H9 (cell line): ENCODE measurements around the gene PPP1R14C. TPM values are rescaled to one million over a fixed set of nuclear protein-coding genes. Genes with fewer than 3 reads are reported as not detected.

Source experiments
- DNase-seq: peaks from one replicate; pipeline ENCODE4 v3.0.0-alpha.2; 2017
- H2AFZ ChIP-seq: one replicate; pipeline ENCODE4 v1.6.1; 2013; ENCODE audit warnings: mild to moderate bottlenecking, low read length, control low read depth, moderate library complexity
- H2AK5ac ChIP-seq: 2 replicates; pipeline ENCODE4 v1.6.1; 2013; ENCODE audit warnings: low read length, control low read depth, mixed read lengths; ENCODE audit not compliant: insufficient read length
- H2BK120ac ChIP-seq: one replicate; pipeline ENCODE4 v1.6.1; 2013; ENCODE audit warnings: low read depth, mild to moderate bottlenecking, low read length, control low read depth, inconsistent platforms; ENCODE audit not compliant: poor library complexity, severe bottlenecking
- H2BK12ac ChIP-seq: 2 replicates; pipeline ENCODE4 v1.6.1; 2013; ENCODE audit warnings: low read length, control low read depth, mixed read lengths, low read depth; ENCODE audit not compliant: insufficient read length
- H2BK15ac ChIP-seq: 2 replicates; pipeline ENCODE4 v1.6.1; 2013; ENCODE audit warnings: low read depth, low read length, control low read depth
- H2BK20ac ChIP-seq: one replicate; pipeline ENCODE4 v1.6.1; 2013; ENCODE audit warnings: low read depth, mild to moderate bottlenecking, low read length, control low read depth, inconsistent platforms; ENCODE audit not compliant: poor library complexity, severe bottlenecking
- H2BK5ac ChIP-seq: 2 replicates; pipeline ENCODE4 v1.6.1; 2013; ENCODE audit warnings: low read length, control low read depth, mixed read lengths; ENCODE audit not compliant: insufficient read length
- H3K14ac ChIP-seq: 2 replicates; pipeline ENCODE4 v1.6.1; 2013; ENCODE audit warnings: low read length, control low read depth; ENCODE audit not compliant: insufficient read depth
- H3K18ac ChIP-seq: 2 replicates; pipeline ENCODE4 v1.6.1; 2013; ENCODE audit warnings: low read depth, mild to moderate bottlenecking, mixed read lengths, low read length, control low read depth; ENCODE audit not compliant: insufficient read length
- H3K23ac ChIP-seq: 2 replicates; pipeline ENCODE4 v1.6.1; 2013; ENCODE audit warnings: low read length, control low read depth, mixed read lengths, low read depth; ENCODE audit not compliant: insufficient read length
- H3K23me2 ChIP-seq: 2 replicates; pipeline ENCODE4 v1.6.1; 2013; ENCODE audit warnings: low read depth, mild to moderate bottlenecking, mixed read lengths, low read length, control low read depth; ENCODE audit not compliant: insufficient read length, poor library complexity, severe bottlenecking
- H3K27ac ChIP-seq: 2 replicates; pipeline ENCODE4 v1.5.1; 2013; ENCODE audit warnings: low read length, control low read depth, mixed read lengths, low read depth; ENCODE audit not compliant: insufficient read length
- H3K27me3 ChIP-seq: 2 replicates; pipeline ENCODE4 v1.6.1; 2013; ENCODE audit warnings: low read length, control low read depth, inconsistent platforms; ENCODE audit not compliant: insufficient read depth
- H3K4ac ChIP-seq: 2 replicates; pipeline ENCODE4 v1.6.1; 2013; ENCODE audit warnings: low read depth, mild to moderate bottlenecking, control low read depth, inconsistent platforms, low read length, moderate library complexity
- H3K4me1 ChIP-seq: 2 replicates; pipeline ENCODE4 v1.6.1; 2013; ENCODE audit warnings: low read length, control low read depth, inconsistent platforms; ENCODE audit not compliant: insufficient read depth
- H3K4me2 ChIP-seq: 2 replicates; pipeline ENCODE4 v1.6.1; 2013; ENCODE audit warnings: low read length, control low read depth, mixed read lengths; ENCODE audit not compliant: insufficient read length, insufficient read depth
- H3K56ac ChIP-seq: 2 replicates; pipeline ENCODE4 v1.6.1; 2013; ENCODE audit warnings: low read depth, mild to moderate bottlenecking, mixed read lengths, low read length, control low read depth; ENCODE audit not compliant: insufficient read length
- H3K79me1 ChIP-seq: 2 replicates; pipeline ENCODE4 v1.6.1; 2013; ENCODE audit warnings: low read depth, mild to moderate bottlenecking, moderate library complexity, low read length, control low read depth, inconsistent platforms; ENCODE audit not compliant: insufficient read depth, poor library complexity, severe bottlenecking
- H3K79me2 ChIP-seq: 2 replicates; pipeline ENCODE4 v1.6.1; 2013; ENCODE audit warnings: low read length, control low read depth, inconsistent platforms; ENCODE audit not compliant: insufficient read depth
- H3K9ac ChIP-seq: 2 replicates; pipeline ENCODE4 v1.6.1; 2013; ENCODE audit warnings: low read length, control low read depth, mixed read lengths; ENCODE audit not compliant: insufficient read length; ENCODE audit errors: extremely low read depth
- H3K9me3 ChIP-seq: one replicate; pipeline ENCODE4 v1.6.1; 2013; ENCODE audit warnings: low read depth, low read length, inconsistent platforms; ENCODE audit not compliant: control insufficient read depth
- H3T11ph ChIP-seq: one replicate; pipeline ENCODE4 v1.6.1; 2013; ENCODE audit warnings: mild to moderate bottlenecking, low read length, control low read depth, inconsistent platforms
- H4K20me1 ChIP-seq: one replicate; pipeline ENCODE4 v1.6.1; 2013; ENCODE audit not compliant: control insufficient read depth, insufficient read length, insufficient read depth
- H4K5ac ChIP-seq: 2 replicates; pipeline ENCODE4 v1.6.1; 2013; ENCODE audit warnings: low read depth, mild to moderate bottlenecking, mixed read lengths, low read length, control low read depth; ENCODE audit not compliant: insufficient read length
- H4K8ac ChIP-seq: replicated peaks from 2 replicates; pipeline ENCODE4 v1.6.1; 2013; ENCODE audit warnings: low read length, control low read depth, mixed read lengths, low read depth; ENCODE audit not compliant: insufficient read length
- H4K91ac ChIP-seq: 2 replicates; pipeline ENCODE4 v1.6.1; 2013; ENCODE audit warnings: low read depth, mild to moderate bottlenecking, moderate library complexity, mixed read lengths, low read length, control low read depth; ENCODE audit not compliant: insufficient read length
- H3K27ac Mint-ChIP-seq, 3 experiments: 2 replicates in 2 of 3; 3 replicates in 1 of 3; pipeline ENCODE4 v1.8.0; 2020 to 2021; ENCODE audit warnings: mixed read lengths in 3 of 3, mild to moderate bottlenecking in 1 of 3, moderate library complexity in 1 of 3
- H3K27me3 Mint-ChIP-seq: 2 replicates; pipeline ENCODE4 v1.8.0; 2021; ENCODE audit warnings: low read depth, mild to moderate bottlenecking, moderate library complexity, mixed read lengths
- H3K36me3 Mint-ChIP-seq, 3 experiments: 2 replicates in 2 of 3; 3 replicates in 1 of 3; pipeline ENCODE4 v1.8.0; 2020 to 2021; ENCODE audit warnings: low read depth in 3 of 3, mixed read lengths in 3 of 3; ENCODE audit not compliant: insufficient read depth in 1 of 3
- H3K4me1 Mint-ChIP-seq, 2 experiments: 2 replicates each; pipeline ENCODE4 v1.8.0; 2020; ENCODE audit warnings: mixed read lengths in 2 of 2
- H3K4me3 Mint-ChIP-seq, 2 experiments: 2 replicates in 1 of 2; 3 replicates in 1 of 2; pipeline ENCODE4 v1.8.0; 2020 to 2021; ENCODE audit warnings: mild to moderate bottlenecking in 2 of 2, mixed read lengths in 2 of 2, moderate library complexity in 1 of 2
- H3K9me3 Mint-ChIP-seq, 2 experiments: 2 replicates in 1 of 2; 3 replicates in 1 of 2; pipeline ENCODE4 v1.8.0; 2020; ENCODE audit warnings: mild to moderate bottlenecking in 2 of 2, mixed read lengths in 2 of 2, moderate library complexity in 1 of 2
- WGBS: extraction: QIAGEN DNeasy Blood & Tissue Kit; methylation state at CpG from one replicate; pipeline ENCODE4 v1.1.7; 2013; ENCODE audit warnings: missing lambda C conversion rate, low lambda C conversion rate, mixed read lengths; ENCODE audit not compliant: insufficient read length; ENCODE audit errors: extremely low coverage; 5-methylcytosine and 5-hydroxymethylcytosine counted together
- total RNA-seq: library from RNA; stranded (reverse); gene quantifications from 2 replicates; pipeline ENCODE4 v1.2.1, GENCODE V29; 2021
- TF ChIP-seq, protein P1 (sequence below): fragments of 200-600 bp; sonication (generic); conservative IDR thresholded peaks from 3 replicates; pipeline ENCODE4 v1.8.0; 2021; ENCODE audit warnings: antibody characterized with exemption, mild to moderate bottlenecking

The PPP1R14C gene
- total RNA-seq, 1 experiment from 2014 or later, result 0.37 TPM

- peaks cover 8% of the 10 kb centered on the region for H3K27me3 Mint-ChIP-seq
- H3K9ac ChIP-seq, result no peak overlapping the region
- no CpG with 5 or more reads among the region's 1 CpG for WGBS
Measured at GRCh38 chr6:150293019-150293418, 150.2 kb downstream of the PPP1R14C start.

More at GRCh38 chr6:150293019-150293418, 150.2 kb downstream of the PPP1R14C start:
- Histone ChIP-seq H3K4ac (no peak overlapping the region), H3K9me3 (peaks cover 11% of the 10 kb centered on the region), H3K27me3 (no peaks in the 10 kb centered on the region), H3K27ac (no peak overlapping the region), H2BK20ac (no peak overlapping the region), H3K79me2 (no peaks in the 10 kb centered on the region), H4K91ac (no peak overlapping the region), H3K23ac (no peak overlapping the region), H2BK120ac (no peak overlapping the region), H3K56ac (no peak overlapping the region), H3K4me1 (no peaks in the 10 kb centered on the region), H4K8ac (no peak overlapping the region), H2BK5ac (no peak overlapping the region), H2AFZ (no peak overlapping the region), H3K4me2 (no peak overlapping the region), H4K5ac (no peak overlapping the region), H3T11ph (no peak overlapping the region), H3K79me1 (no peaks in the 10 kb centered on the region), H2AK5ac (no peak overlapping the region), H3K14ac (no peak overlapping the region), H4K20me1 (no peaks in the 10 kb centered on the region), H3K23me2 (no peaks in the 10 kb centered on the region), H3K18ac (no peak overlapping the region), H2BK15ac (no peak overlapping the region), H2BK12ac (no peak overlapping the region)
- peaks cover 6 to 17% (median 7%) of the 10 kb centered on the region in 3 experiments for H3K36me3 Mint-ChIP-seq
- TF ChIP-seq, protein P1, sequence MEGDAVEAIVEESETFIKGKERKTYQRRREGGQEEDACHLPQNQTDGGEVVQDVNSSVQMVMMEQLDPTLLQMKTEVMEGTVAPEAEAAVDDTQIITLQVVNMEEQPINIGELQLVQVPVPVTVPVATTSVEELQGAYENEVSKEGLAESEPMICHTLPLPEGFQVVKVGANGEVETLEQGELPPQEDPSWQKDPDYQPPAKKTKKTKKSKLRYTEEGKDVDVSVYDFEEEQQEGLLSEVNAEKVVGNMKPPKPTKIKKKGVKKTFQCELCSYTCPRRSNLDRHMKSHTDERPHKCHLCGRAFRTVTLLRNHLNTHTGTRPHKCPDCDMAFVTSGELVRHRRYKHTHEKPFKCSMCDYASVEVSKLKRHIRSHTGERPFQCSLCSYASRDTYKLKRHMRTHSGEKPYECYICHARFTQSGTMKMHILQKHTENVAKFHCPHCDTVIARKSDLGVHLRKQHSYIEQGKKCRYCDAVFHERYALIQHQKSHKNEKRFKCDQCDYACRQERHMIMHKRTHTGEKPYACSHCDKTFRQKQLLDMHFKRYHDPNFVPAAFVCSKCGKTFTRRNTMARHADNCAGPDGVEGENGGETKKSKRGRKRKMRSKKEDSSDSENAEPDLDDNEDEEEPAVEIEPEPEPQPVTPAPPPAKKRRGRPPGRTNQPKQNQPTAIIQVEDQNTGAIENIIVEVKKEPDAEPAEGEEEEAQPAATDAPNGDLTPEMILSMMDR, result no peak
- no peaks in the 10 kb centered on the region for H3K4me1 Mint-ChIP-seq
- H3K4me3 Mint-ChIP-seq, result no peak overlapping the region
- DNase-seq, result no peak
- no peak overlapping the region for H3K27ac Mint-ChIP-seq
- H3K9me3 Mint-ChIP-seq, result peaks cover 20 to 22% of the 10 kb centered on the region in 2 experiments
